Left lung (tissue), 10 donors: Measurements from ENCODE around the gene SOAT2. TPM values are rescaled to one million over a fixed set of nuclear protein-coding genes. Genes with fewer than 3 reads are reported as not detected.

ENCODE experiments used
- ATAC-seq: fragments of 200-7000 bp; cut with Tn5 transposase; one replicate; pipeline ENCODE4 v1.9.1; 2020; ENCODE audit warnings: moderate library complexity
- DNase-seq, 4 donors: peaks; one replicate each; pipeline ENCODE4 v3.0.0-alpha.2; 2013 to 2020
- H3K27ac ChIP-seq, 2 donors: fragments of 200-600 bp; sonication (generic) in 1 of 2; one replicate each; pipeline versions ENCODE4 v1.5.0 to v1.8.0; 2020 to 2021
- H3K27me3 ChIP-seq, 2 donors: fragments of 200-600 bp; sonication (generic) in 1 of 2; one replicate each; pipeline versions ENCODE4 v1.5.0 to v1.8.0; 2020 to 2021
- H3K36me3 ChIP-seq, 2 donors: fragments of 200-600 bp; sonication (generic) in 1 of 2; one replicate each; pipeline versions ENCODE4 v1.5.0 to v1.8.0; 2020 to 2021
- H3K4me1 ChIP-seq, 2 donors: fragments of 200-600 bp; one replicate each; pipeline ENCODE4 v1.8.0; 2021
- H3K4me3 ChIP-seq, 2 donors: fragments of 200-600 bp; sonication (generic) in 1 of 2; one replicate each; pipeline versions ENCODE4 v1.5.0 to v1.8.0; 2020 to 2021; ENCODE audit warnings: mild to moderate bottlenecking in 1 of 2
- H3K9me3 ChIP-seq, 2 donors: fragments of 200-600 bp; sonication (generic) in 1 of 2; one replicate each; pipeline versions ENCODE4 v1.5.0 to v1.8.0; 2020 to 2021
- CTCF ChIP-seq, 2 donors: fragments of 200-600 bp; sonication (generic) in 1 of 2; IDR thresholded peaks; one replicate each; pipeline versions ENCODE4 v1.5.0 to v1.8.0; 2021; ENCODE audit warnings: antibody characterized with exemption in 2 of 2
- intact Hi-C, 2 donors: fragments of 100-400 bp; cut with DNase I; formaldehyde crosslinking; loops; one replicate each; pipeline versions ENCODE4 v1.11.2 to v1.14.2; 2022
- polyA plus RNA-seq, 6 donors: library from polyadenylated mRNA; unstranded; fragments of 120-200 nt; gene quantifications; one replicate each; pipeline ENCODE4 v1.2.1, GENCODE V29; 2013; ENCODE audit not compliant: insufficient read length in 6 of 6
- total RNA-seq, 2 donors: library from RNA; stranded (reverse); fragmentation: NEBNext Ultra II Directional; extraction: Animal tissue kit (Norgen Biotek cat#: 25700); gene quantifications; one replicate each; pipeline ENCODE4 v1.2.1, GENCODE V29; 2021
- donor health status: DM: no; HTN: yes; CAD: no.
- donor health status: DM: no; HTN: no; CAD: no.

SOAT2 gene
- total and polyA plus RNA-seq, 8 donors: 0.13 to 0.42 (median 0.19) TPM; not detected in 2

DNA sequence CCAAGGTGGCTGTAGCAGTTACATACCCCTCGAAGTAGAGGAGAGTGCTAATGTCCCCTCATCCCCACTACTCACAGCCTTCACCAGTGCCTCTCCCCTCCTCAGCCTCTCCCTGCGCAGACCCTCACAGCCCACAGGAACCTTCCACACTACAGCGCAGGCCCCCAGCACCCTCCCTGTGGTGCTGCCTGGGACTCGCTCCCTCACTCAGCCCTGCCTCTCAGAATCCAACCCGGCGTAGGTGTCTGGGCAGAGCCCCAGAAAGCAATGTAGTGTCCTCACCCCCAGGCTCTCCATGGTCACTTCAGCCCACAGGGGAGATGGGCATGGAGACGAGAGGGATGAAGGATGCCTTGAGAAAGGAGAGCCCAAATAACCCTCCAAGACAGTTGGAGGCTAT is 66.4 kb downstream of the SOAT2 start:
- intact Hi-C loops: no loop called here
- Histone ChIP-seq H3K27ac (no peak overlapping the region), H3K36me3 (peaks cover 0 to 35% of the 10 kb centered on the region in 2 donors), H3K4me1 (no peaks in the 10 kb centered on the region), H3K9me3 (no peaks in the 10 kb centered on the region), H3K27me3 (no peaks in the 10 kb centered on the region), H3K4me3 (no peak overlapping the region)
- DNase-seq (no peak), ATAC-seq (no peak)
- no peak for TF ChIP-seq CTCF (IDR thresholded peaks at IDR 0.05)

GRCh38 chr12:53170215-53170614 is 66.9 kb downstream of the SOAT2 start:
- ATAC-seq: no peak
- Histone ChIP-seq H3K27me3 (no peaks in the 10 kb centered on the region), H3K9me3 (no peaks in the 10 kb centered on the region), H3K27ac (no peak overlapping the region), H3K4me1 (peaks cover 5 to 6% of the 10 kb centered on the region in 2 donors), H3K4me3 (no peak overlapping the region), H3K36me3 (peaks cover 0 to 35% of the 10 kb centered on the region in 2 donors)
- no peak for DNase-seq
- TF ChIP-seq CTCF (IDR thresholded peaks at IDR 0.05): no peak
- intact Hi-C loops: no loop called here

- Histone ChIP-seq H3K4me1 (peaks cover 9% of the 10 kb centered on the region in 2 donors), H3K36me3 (peaks cover 0 to 35% of the 10 kb centered on the region in 2 donors), H3K4me3 (no peak overlapping the region), H3K27me3 (no peaks in the 10 kb centered on the region), H3K27ac (no peak overlapping the region), H3K9me3 (no peaks in the 10 kb centered on the region)
- DNase-seq (no peak), ATAC-seq (no peak)
- no peak for TF ChIP-seq CTCF (IDR thresholded peaks at IDR 0.05)
- intact Hi-C loops: no loop called here
These were observed 67.8 kb downstream of the SOAT2 start for GRCh38 chr12:53170876-53171724.

- peaks cover 9% of the 10 kb centered on the region in 2 donors for H3K4me1 ChIP-seq
- no peak for TF ChIP-seq CTCF (IDR thresholded peaks at IDR 0.05)
- H3K27ac ChIP-seq: no peak overlapping the region
- ATAC-seq (no peak), DNase-seq (no peak)
- H3K36me3 ChIP-seq: peaks cover 0 to 35% of the 10 kb centered on the region in 2 donors
- H3K4me3 ChIP-seq: no peak overlapping the region
- intact Hi-C loops: no loop called here
- H3K27me3 ChIP-seq: no peaks in the 10 kb centered on the region
- no peaks in the 10 kb centered on the region for H3K9me3 ChIP-seq
These were observed 68.5 kb downstream of the SOAT2 start for GRCh38 chr12:53171725-53172329.

DNA sequence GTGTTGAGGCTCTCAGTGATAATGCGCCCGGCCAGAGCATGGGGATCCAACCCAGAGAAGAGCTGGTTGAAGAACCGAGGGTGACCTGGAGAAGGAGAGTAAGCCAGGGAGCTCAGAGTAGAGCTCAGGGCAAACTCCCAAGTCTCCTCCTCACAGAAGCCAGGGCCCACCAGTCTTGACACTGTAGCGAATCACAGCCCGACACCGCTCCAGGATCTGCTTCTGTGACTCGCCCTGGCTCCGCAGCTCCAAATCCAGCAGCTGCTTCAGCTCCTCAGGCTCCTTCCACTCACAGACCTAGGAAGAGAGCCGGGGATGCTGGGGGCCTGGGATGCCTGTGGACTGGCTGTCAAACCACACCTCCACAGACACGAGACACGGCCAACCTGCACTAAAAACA is 69.1 kb downstream of the SOAT2 start:
- TF ChIP-seq CTCF (IDR thresholded peaks at IDR 0.05): no peak
- no peak for ATAC-seq
- Histone ChIP-seq H3K27me3 (no peaks in the 10 kb centered on the region), H3K9me3 (no peaks in the 10 kb centered on the region), H3K27ac (no peak overlapping the region), H3K4me3 (no peak overlapping the region), H3K4me1 (peaks cover 9% of the 10 kb centered on the region in 2 donors), H3K36me3 (peaks cover 0 to 35% of the 10 kb centered on the region in 2 donors)
- DNase-seq: no peak
- intact Hi-C loops: no loop called here
